Immature natural killer cell (primary cell): ENCODE measurements around the gene PPP2R5E. TPM values are rescaled to one million over a fixed set of nuclear protein-coding genes. Genes with fewer than 3 reads are reported as not detected.
"Not testable (repeated sequence)": the region's sequence is repeated elsewhere in the genome, so short reads cannot be mapped to it uniquely, and the experiment has no call there.

ENCODE experiments used
- DNase-seq, 3 donors: peaks; one replicate each; pipeline ENCODE4 v3.0.0; 2022; ENCODE audit warnings: mixed read lengths in 1 of 3
- H3K27ac Mint-ChIP-seq, 6 donors: one replicate each; pipeline ENCODE4 v1.8.0; 2020; ENCODE audit warnings: mixed read lengths in 6 of 6, mild to moderate bottlenecking in 5 of 6, inconsistent platforms in 4 of 6, moderate library complexity in 3 of 6
- H3K27me3 Mint-ChIP-seq, 3 donors: one replicate each; pipeline ENCODE4 v1.8.0; 2020 to 2021; ENCODE audit warnings: low read depth in 3 of 3, mild to moderate bottlenecking in 3 of 3, mixed read lengths in 3 of 3, moderate library complexity in 3 of 3, inconsistent platforms in 1 of 3
- H3K36me3 Mint-ChIP-seq, 3 donors: one replicate each; pipeline ENCODE4 v1.8.0; 2020; ENCODE audit warnings: mixed read lengths in 3 of 3, inconsistent platforms in 2 of 3, mild to moderate bottlenecking in 2 of 3
- H3K4me1 Mint-ChIP-seq, 2 donors: one replicate each; pipeline ENCODE4 v1.8.0; 2020; ENCODE audit warnings: inconsistent platforms in 2 of 2, mild to moderate bottlenecking in 2 of 2, mixed read lengths in 2 of 2, moderate library complexity in 1 of 2
- H3K4me3 Mint-ChIP-seq, 5 donors: one replicate each; pipeline ENCODE4 v1.8.0; 2020; ENCODE audit warnings: mild to moderate bottlenecking in 5 of 5, mixed read lengths in 5 of 5, inconsistent platforms in 3 of 5, moderate library complexity in 3 of 5
- H3K9me3 Mint-ChIP-seq, 6 donors: one replicate each; pipeline ENCODE4 v1.8.0; 2020; ENCODE audit warnings: mild to moderate bottlenecking in 6 of 6, mixed read lengths in 6 of 6, inconsistent platforms in 4 of 6, moderate library complexity in 3 of 6
- polyA plus RNA-seq, 3 donors: library from polyadenylated mRNA; unstranded; fragments of 300-500 nt; fragmentation: Illumina TruSeq; gene quantifications; one replicate each; pipeline ENCODE4 v1.2.3, GENCODE V29; 2021

The PPP2R5E gene
- polyA plus RNA-seq: 10 to 100 TPM; 28.4 to 61.8 (median 47.3) TPM

GRCh38 chr14:63543000-63543825 lies at the start of gene PPP2R5E:
TSS of gene PPP2R5E (minus strand) at chr14:63543377. CDS start at chr14:63539685, 3,692 bp downstream.
- Mint-ChIP-seq H3K27ac (peak within 1 kb of the TSS; percentile 72 to 96 (median 90)), H3K4me1 (peaks cover 36 to 50% of the 10 kb centered on the region in 2 donors), H3K36me3 (peaks cover 9 to 14% (median 11%) of the 10 kb centered on the region in 3 donors), H3K27me3 (peaks cover 4 to 10% (median 5%) of the 10 kb centered on the region in 3 donors), H3K9me3 (no peaks in the 10 kb centered on the region), H3K4me3 (peak within 1 kb of the TSS; percentile 83 to 99 (median 97))
- DNase-seq: peak; percentile 98

DNA sequence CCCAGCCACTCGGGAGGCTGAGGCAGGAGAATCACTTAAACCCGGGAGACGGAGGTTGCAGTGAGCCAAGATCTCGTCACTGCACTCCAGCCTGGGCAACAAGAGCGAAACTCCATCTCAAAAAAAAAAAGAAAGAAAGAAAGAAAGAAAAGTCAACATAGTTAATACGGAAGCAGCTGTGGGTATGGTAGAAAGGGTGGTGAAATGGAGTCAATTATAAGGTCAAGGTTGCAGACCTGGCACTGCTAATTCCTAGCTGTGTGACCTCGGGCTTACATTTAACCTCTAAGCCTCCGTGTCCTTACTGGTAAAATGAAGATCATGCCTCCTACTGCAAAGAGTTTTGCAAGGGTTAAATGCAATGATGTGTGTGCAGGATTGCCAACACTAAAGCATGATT lies 39.9 kb upstream of the PPP2R5E start:
- H3K4me3 Mint-ChIP-seq, H3K4me1 Mint-ChIP-seq, H3K27me3 Mint-ChIP-seq, H3K27ac Mint-ChIP-seq, DNase-seq, H3K36me3 Mint-ChIP-seq, H3K9me3 Mint-ChIP-seq: not testable (repeated sequence)

- Mint-ChIP-seq H3K9me3 (no peaks in the 10 kb centered on the region), H3K4me1 (no peaks in the 10 kb centered on the region), H3K36me3 (no peaks in the 10 kb centered on the region), H3K27ac (no peak overlapping the region), H3K27me3 (peaks cover 0 to 7% (median 1%) of the 10 kb centered on the region in 3 donors), H3K4me3 (no peak overlapping the region)
- no peak for DNase-seq
Observed at GRCh38 chr14:63581491-63581890, 38.3 kb upstream of the PPP2R5E start.

DNA sequence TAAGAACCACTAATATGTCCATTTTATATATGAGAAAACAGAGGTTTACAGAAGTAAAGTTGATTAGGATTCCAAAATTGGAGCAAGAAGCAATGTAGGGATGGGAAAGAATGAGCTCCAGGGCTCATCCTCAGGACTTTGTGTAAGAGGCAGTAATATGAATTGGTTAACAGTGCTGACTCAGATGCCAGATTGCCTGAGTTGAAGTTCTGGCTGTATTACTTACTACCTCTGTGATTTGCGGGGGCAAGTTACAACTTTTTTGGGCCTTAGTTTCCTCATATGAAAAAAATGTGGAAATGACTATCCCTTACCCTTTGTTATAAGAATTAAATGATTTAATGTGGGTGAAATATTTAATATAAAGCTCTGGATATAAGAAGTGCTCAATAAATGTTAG lies 35.1 kb upstream of the PPP2R5E start:
- Mint-ChIP-seq H3K9me3 (no peaks in the 10 kb centered on the region), H3K4me1 (no peaks in the 10 kb centered on the region), H3K27me3 (peaks cover 0 to 5% (median 0%) of the 10 kb centered on the region in 3 donors), H3K27ac (no peak overlapping the region), H3K36me3 (no peaks in the 10 kb centered on the region), H3K4me3 (no peak overlapping the region)
- DNase-seq: no peak

- H3K36me3 Mint-ChIP-seq: no peaks in the 10 kb centered on the region
- no peak for DNase-seq
- H3K4me3 Mint-ChIP-seq: no peak overlapping the region
- no peaks in the 10 kb centered on the region for H3K4me1 Mint-ChIP-seq
- no peaks in the 10 kb centered on the region for H3K27me3 Mint-ChIP-seq
- H3K9me3 Mint-ChIP-seq: no peaks in the 10 kb centered on the region
- H3K27ac Mint-ChIP-seq: no peak overlapping the region
Observed at GRCh38 chr14:63573581-63573980, 30.4 kb upstream of the PPP2R5E start.

DNA sequence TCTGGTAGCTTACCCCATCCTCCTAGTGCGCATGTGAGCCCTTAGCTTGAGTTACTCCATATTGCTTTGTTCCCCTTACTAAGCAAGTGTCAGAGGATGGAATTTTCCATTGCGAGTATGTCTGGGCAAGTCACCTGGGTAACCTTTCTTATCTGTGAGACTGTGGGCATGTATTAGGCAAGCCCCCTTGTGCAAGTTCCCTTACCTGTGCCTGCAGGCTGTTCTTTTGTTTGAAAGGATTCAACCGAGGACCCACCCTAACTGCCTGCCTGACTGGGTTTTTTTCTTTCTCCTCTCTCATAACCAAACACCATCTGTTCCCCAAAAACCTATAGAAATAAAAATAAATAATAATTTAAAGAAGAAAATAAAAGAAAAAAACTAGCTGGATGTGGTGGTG lies 22.3 kb upstream of the PPP2R5E start:
- DNase-seq: no peak
- H3K9me3 Mint-ChIP-seq: no peaks in the 10 kb centered on the region
- H3K4me1 Mint-ChIP-seq: no peaks in the 10 kb centered on the region
- H3K4me3 Mint-ChIP-seq: no peak overlapping the region
- peaks cover 0 to 9% (median 2%) of the 10 kb centered on the region in 3 donors for H3K27me3 Mint-ChIP-seq
- H3K36me3 Mint-ChIP-seq: no peaks in the 10 kb centered on the region
- H3K27ac Mint-ChIP-seq: no peak overlapping the region

DNA sequence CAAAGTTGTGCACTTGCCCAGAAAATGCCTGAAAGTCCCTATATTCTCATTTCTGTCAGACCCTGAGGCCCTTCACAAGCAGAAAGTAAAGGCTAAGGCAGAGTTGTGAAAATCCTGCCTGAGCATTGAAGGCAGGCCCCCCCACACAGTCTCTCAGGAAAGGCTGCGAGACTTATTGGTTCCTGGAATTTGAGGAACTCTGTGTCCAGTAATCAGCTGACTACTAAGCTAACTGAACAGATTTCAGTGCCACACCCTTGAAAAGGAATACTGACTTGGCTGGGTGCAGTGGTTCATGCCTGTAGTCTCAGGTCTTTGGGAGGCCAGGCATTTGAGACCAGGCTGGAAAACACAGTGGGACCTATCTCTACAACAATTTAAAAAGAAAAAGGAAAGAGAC lies 21.1 kb upstream of the PPP2R5E start:
- H3K27ac Mint-ChIP-seq: no peak overlapping the region
- H3K9me3 Mint-ChIP-seq: no peaks in the 10 kb centered on the region
- H3K36me3 Mint-ChIP-seq: no peaks in the 10 kb centered on the region

DNA sequence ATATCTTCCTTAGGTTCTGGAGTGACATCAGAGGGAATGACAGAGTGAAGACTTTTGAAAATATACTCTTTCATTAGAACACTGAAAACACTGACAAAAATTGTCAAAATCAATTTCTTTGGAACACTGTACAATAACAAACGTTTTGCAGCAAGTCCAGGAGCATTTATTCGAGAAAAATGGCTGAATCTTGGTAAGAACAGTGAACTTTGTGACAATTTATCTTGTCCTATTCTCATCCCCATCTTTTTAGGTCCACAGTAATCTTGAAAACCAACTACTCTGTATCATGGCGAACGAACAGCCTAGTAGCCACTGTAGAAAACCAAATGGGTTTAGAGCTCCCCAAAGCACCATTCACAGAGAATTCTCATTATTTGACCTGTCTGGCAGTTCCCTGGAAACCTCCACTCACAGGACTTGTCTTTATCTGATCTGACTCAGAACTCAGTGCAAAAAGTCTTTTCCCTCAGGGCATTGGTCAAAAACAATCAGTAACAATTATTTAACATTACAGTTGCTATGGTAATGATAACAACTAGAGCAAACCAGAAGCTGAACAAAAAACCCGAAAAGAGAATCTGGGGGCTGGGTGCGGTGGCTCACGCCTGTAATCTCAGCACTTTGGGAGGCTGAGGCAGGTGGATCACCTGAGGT lies 20.3 kb upstream of the PPP2R5E start:
- H3K36me3 Mint-ChIP-seq: no peaks in the 10 kb centered on the region
- peaks cover 0 to 9% (median 2%) of the 10 kb centered on the region in 3 donors for H3K27me3 Mint-ChIP-seq
- no peak overlapping the region for H3K4me3 Mint-ChIP-seq
- no peak for DNase-seq
- no peak overlapping the region for H3K27ac Mint-ChIP-seq
- no peaks in the 10 kb centered on the region for H3K4me1 Mint-ChIP-seq
- H3K9me3 Mint-ChIP-seq: no peaks in the 10 kb centered on the region

More for the DNA sequence above, 21.1 kb upstream of the PPP2R5E start:
- Mint-ChIP-seq H3K27me3 (peaks cover 0 to 9% (median 2%) of the 10 kb centered on the region in 3 donors), H3K4me1 (no peaks in the 10 kb centered on the region), H3K4me3 (no peak overlapping the region)
- DNase-seq: no peak

- no peaks in the 10 kb centered on the region for H3K36me3 Mint-ChIP-seq
- DNase-seq: no peak
- no peak overlapping the region for H3K4me3 Mint-ChIP-seq
- H3K27ac Mint-ChIP-seq: no peak overlapping the region
- no peaks in the 10 kb centered on the region for H3K4me1 Mint-ChIP-seq
- H3K27me3 Mint-ChIP-seq: peaks cover 0 to 9% (median 2%) of the 10 kb centered on the region in 3 donors
- H3K9me3 Mint-ChIP-seq: no peaks in the 10 kb centered on the region
Observed at GRCh38 chr14:63562405-63562804, 19.2 kb upstream of the PPP2R5E start.

- no peaks in the 10 kb centered on the region for H3K36me3 Mint-ChIP-seq
- H3K4me1 Mint-ChIP-seq: no peaks in the 10 kb centered on the region
- H3K27me3 Mint-ChIP-seq: peaks cover 2% of the 10 kb centered on the region in 3 donors
Observed at GRCh38 chr14:63555572-63555971, 12.4 kb upstream of the PPP2R5E start.

GRCh38 chr14:63551332-63551731 lies 8.2 kb upstream of the PPP2R5E start:
- H3K4me3 Mint-ChIP-seq: no peak overlapping the region
- H3K9me3 Mint-ChIP-seq: no peaks in the 10 kb centered on the region
- DNase-seq: no peak
- no peak overlapping the region for H3K27ac Mint-ChIP-seq
- H3K27me3 Mint-ChIP-seq: peaks cover 2% of the 10 kb centered on the region in 3 donors
- H3K4me1 Mint-ChIP-seq: no peaks in the 10 kb centered on the region
- peaks cover 0 to 4% (median 0%) of the 10 kb centered on the region in 3 donors for H3K36me3 Mint-ChIP-seq

More at GRCh38 chr14:63555572-63555971, 12.4 kb upstream of the PPP2R5E start:
- H3K27ac Mint-ChIP-seq: no peak overlapping the region
- no peak overlapping the region for H3K4me3 Mint-ChIP-seq
- no peak for DNase-seq
- H3K9me3 Mint-ChIP-seq: no peaks in the 10 kb centered on the region

DNA sequence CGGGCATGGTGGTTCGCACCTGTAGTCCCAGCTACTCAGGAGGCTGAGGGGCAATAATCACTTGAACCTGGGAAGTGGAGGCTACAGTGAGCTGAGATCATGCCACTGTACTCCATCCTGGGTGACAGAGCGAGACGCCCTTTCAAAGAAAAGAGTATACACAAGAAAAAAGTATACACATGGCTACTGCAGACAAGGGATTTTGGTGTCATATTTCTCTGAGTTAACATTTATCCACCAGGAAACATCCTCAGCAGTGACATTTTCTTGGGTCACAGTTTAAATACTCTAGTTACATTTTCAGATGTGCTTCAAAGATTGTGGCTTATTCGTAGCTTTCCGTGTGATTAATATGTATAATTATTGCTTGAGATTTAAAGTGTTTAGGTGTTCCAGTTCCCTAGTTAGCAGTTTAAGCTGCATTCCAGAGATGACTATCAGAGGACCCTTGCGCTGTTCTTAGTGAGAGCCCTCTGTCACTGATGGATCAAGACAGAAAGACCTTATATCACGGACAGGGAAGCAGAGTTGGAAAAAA lies 4.7 kb upstream of the PPP2R5E start:
- no peak for DNase-seq
- H3K36me3 Mint-ChIP-seq: peaks cover 0 to 4% (median 0%) of the 10 kb centered on the region in 3 donors
- H3K4me1 Mint-ChIP-seq: peaks cover 13 to 21% of the 10 kb centered on the region in 2 donors
- H3K9me3 Mint-ChIP-seq: no peaks in the 10 kb centered on the region
- no peak overlapping the region for H3K27ac Mint-ChIP-seq
- peaks cover 5 to 10% (median 7%) of the 10 kb centered on the region in 3 donors for H3K27me3 Mint-ChIP-seq
- H3K4me3 Mint-ChIP-seq: no peak overlapping the region

DNA sequence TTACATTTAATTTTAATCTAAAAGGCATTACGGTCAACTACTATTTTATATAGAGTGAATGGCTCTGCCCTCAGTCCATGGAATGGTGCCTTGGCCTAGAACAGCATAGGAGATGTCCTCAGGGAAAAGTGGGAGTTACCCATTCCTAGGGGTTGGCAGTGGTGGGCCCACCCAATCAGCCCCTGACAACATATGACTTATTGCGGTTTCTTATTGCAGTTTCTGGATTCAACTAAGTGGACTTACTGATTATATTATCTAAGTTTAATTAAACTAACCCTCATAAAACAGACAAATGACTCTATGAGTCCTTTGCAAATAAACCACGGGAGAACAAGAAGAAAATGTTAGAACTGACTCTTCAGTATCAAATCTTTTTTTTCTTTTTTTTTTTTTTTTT lies 2.3 kb upstream of the PPP2R5E start:
- Mint-ChIP-seq H3K9me3 (no peaks in the 10 kb centered on the region), H3K36me3 (peaks cover 0 to 7% (median 3%) of the 10 kb centered on the region in 3 donors), H3K27me3 (peaks cover 4 to 10% (median 5%) of the 10 kb centered on the region in 3 donors), H3K27ac (no peak overlapping the region), H3K4me3 (peak overlapping the region in 1 of 5 donors; percentile 36), H3K4me1 (peaks cover 29 to 40% of the 10 kb centered on the region in 2 donors)
- DNase-seq: no peak
